K562 (cell line): ENCODE measurements around the gene GTPBP1. TPM values are rescaled to one million over a fixed set of nuclear protein-coding genes. Genes with fewer than 3 reads are reported as not detected.

Source experiments
- BRD9 ChIP-seq: fragments of 450-650 bp; IDR thresholded peaks from 2 replicates; pipeline ENCODE4 v1.6.1; 2018; ENCODE audit warnings: low read depth; ENCODE audit not compliant: partially characterized antibody
- CBX1 ChIP-seq: sonication (generic); IDR thresholded peaks from 2 replicates; pipeline ENCODE4 v1.6.1; 2016; ENCODE audit warnings: antibody characterized with exemption, low read depth, mild to moderate bottlenecking
- CBX8 ChIP-seq: fragments of 200-600 bp; sonication (generic); IDR thresholded peaks from 2 replicates; pipeline ENCODE4 v1.6.1; 2012; ENCODE audit warnings: borderline replicate concordance, mixed run types, low read depth, mild to moderate bottlenecking, moderate library complexity, mixed read lengths, low read length, control low read depth, inconsistent platforms; ENCODE audit not compliant: poor library complexity, severe bottlenecking; ENCODE audit errors: extremely low read depth
- ELF2 ChIP-seq: fragments of 250-450 bp; sonication (Bioruptor Pico); IDR thresholded peaks from 2 replicates; pipeline ENCODE4 v1.5.0; 2021; ENCODE audit warnings: mild to moderate bottlenecking
- FUS ChIP-seq: fragments of 200-400 bp; formaldehyde crosslinking; optimal IDR thresholded peaks from 2 replicates; pipeline ENCODE3; 2017; ENCODE audit warnings: low read depth, low read length
- HDAC3 ChIP-seq: fragments of 450-650 bp; IDR thresholded peaks from 2 replicates; pipeline ENCODE4 v1.6.1; 2018; ENCODE audit warnings: borderline replicate concordance, mild to moderate bottlenecking, moderate library complexity; ENCODE audit not compliant: partially characterized antibody
- HEY1 ChIP-seq: fragments of 250-450 bp; sonication (Bioruptor Pico); IDR thresholded peaks from 2 replicates; pipeline ENCODE4 v1.5.0; 2020; ENCODE audit warnings: mild to moderate bottlenecking, moderate library complexity, borderline replicate concordance
- MAZ ChIP-seq, 2 experiments: fragments of 450-650 bp in 1 of 2; sonication (generic) in 1 of 2; formaldehyde crosslinking; IDR thresholded peaks in 1 of 2; conservative IDR thresholded peaks in 1 of 2; 2 replicates each; pipeline versions ENCODE4 v1.4.0 to v1.5.0; 2020; ENCODE audit warnings: mild to moderate bottlenecking in 1 of 2, missing genetic modification reagents in 1 of 2
- MCM7 ChIP-seq, 2 experiments: fragments of 450-650 bp; IDR thresholded peaks; 2 replicates each; pipeline ENCODE4 v1.6.1; 2016 to 2018
- NCOR1 ChIP-seq: fragments of 450-650 bp; IDR thresholded peaks from 2 replicates; pipeline ENCODE4 v1.6.1; 2016; ENCODE audit warnings: mild to moderate bottlenecking, moderate library complexity
- POU5F1 ChIP-seq: fragments of 150-350 bp; IDR thresholded peaks from 2 replicates; pipeline ENCODE4 v1.6.1; 2014; ENCODE audit warnings: borderline replicate concordance, low read length, low read depth, mild to moderate bottlenecking; ENCODE audit not compliant: partially characterized antibody
- RUNX1 ChIP-seq: sonication (generic); IDR thresholded peaks from 2 replicates; pipeline ENCODE4 v1.6.1; 2016; ENCODE audit warnings: antibody characterized with exemption, low read depth
- SRSF3 ChIP-seq: fragments of 200-400 bp; formaldehyde crosslinking; IDR thresholded peaks from 2 replicates; pipeline ENCODE4 v1.6.1; 2016; ENCODE audit warnings: mild to moderate bottlenecking, low read length, moderate library complexity; ENCODE audit not compliant: insufficient read depth
- STAT5A ChIP-seq: IDR thresholded peaks from 2 replicates; pipeline ENCODE4 v1.6.1; 2012; ENCODE audit warnings: low read length, inconsistent platforms, borderline replicate concordance
- TOE1 ChIP-seq, 2 experiments: fragments of 450-650 bp in 1 of 2; sonication (generic) in 1 of 2; formaldehyde crosslinking in 1 of 2; IDR thresholded peaks; 2 replicates each; pipeline versions ENCODE4 v1.7.1 to v1.8.0; 2016 to 2022; ENCODE audit warnings: borderline replicate concordance in 2 of 2, mild to moderate bottlenecking in 2 of 2, antibody characterized with exemption in 1 of 2, inconsistent platforms in 1 of 2, low read depth in 1 of 2, missing genetic modification reagents in 1 of 2, moderate library complexity in 1 of 2
- TRIM24 ChIP-seq, 2 experiments: fragments of 450-650 bp; IDR thresholded peaks; 2 replicates each; pipeline ENCODE4 v1.6.1; 2016
- ZNF146 ChIP-seq: IDR thresholded peaks from one replicate; pipeline ENCODE4 v1.6.1; 2018; ENCODE audit warnings: missing compliant biosample characterization; ENCODE audit not compliant: unreplicated experiment
- ZNF57 ChIP-seq: fragments of 450-650 bp; formaldehyde crosslinking; IDR thresholded peaks from 2 replicates; pipeline ENCODE4 v1.4.0; 2020; ENCODE audit warnings: mild to moderate bottlenecking, moderate library complexity
- polyA plus RNA-seq, 8 experiments: library from polyadenylated mRNA; depleted of rRNA in 4 of 8; stranded (reverse) in 5 of 8; unstranded in 3 of 8; fragments of >200 nt; fragmentation: Nextera tagmentation in 2 of 8; fragmentation: Illumina TruSeq in 1 of 8; extraction: Ambion mirVana in 2 of 8; extraction: Trizol in 1 of 8; gene quantifications; 2 replicates each; pipeline versions ENCODE4 v1.2.1 to v1.2.3, GENCODE V29; 2011 to 2014; ENCODE audit warnings: inconsistent platforms in 1 of 8, missing spikeins in 1 of 8
- total RNA-seq, 7 experiments: library from RNA; depleted of rRNA in 6 of 7; stranded (reverse); fragments of >200 nt in 6 of 7; fragmentation: Illumina TruSeq in 2 of 7; extraction: Trizol in 2 of 7; gene quantifications; 2 replicates each; pipeline versions ENCODE4 v1.2.1 to v1.2.3, GENCODE V29; 2011 to 2021; ENCODE audit warnings: low replicate concordance in 1 of 7
- TF ChIP-seq, protein P1 (sequence below): fragments of 450-650 bp; formaldehyde crosslinking; conservative IDR thresholded peaks from 2 replicates; pipeline ENCODE4 v1.4.0; 2022; ENCODE audit warnings: mild to moderate bottlenecking, missing genetic modification characterization
- TF ChIP-seq, protein P2 (sequence below): sonication (generic); formaldehyde crosslinking; IDR thresholded peaks from 2 replicates; pipeline ENCODE4 v1.8.1; 2022; ENCODE audit warnings: missing genetic modification reagents
- TF ChIP-seq, protein P3 (sequence below): conservative IDR thresholded peaks from 2 replicates; pipeline ENCODE4 v1.6.1; 2011; ENCODE audit warnings: low read depth, mild to moderate bottlenecking, low read length; ENCODE audit not compliant: control insufficient read depth
- TF ChIP-seq, protein P4 (sequence below): fragments of 450-650 bp; IDR thresholded peaks from 2 replicates; pipeline ENCODE4 v1.6.1; 2016
- TF ChIP-seq, protein P5 (sequence below): IDR thresholded peaks from 2 replicates; pipeline ENCODE4 v1.6.1; 2011; ENCODE audit not compliant: insufficient read length; ENCODE audit errors: extremely low read depth

Gene GTPBP1
- total and polyA plus RNA-seq, 9 of the 15 experiments (the other 6 are each of a cell fraction or from before 2014, with no cell fraction given) = 0.83 to 53.2 (median 23.3) TPM

DNA sequence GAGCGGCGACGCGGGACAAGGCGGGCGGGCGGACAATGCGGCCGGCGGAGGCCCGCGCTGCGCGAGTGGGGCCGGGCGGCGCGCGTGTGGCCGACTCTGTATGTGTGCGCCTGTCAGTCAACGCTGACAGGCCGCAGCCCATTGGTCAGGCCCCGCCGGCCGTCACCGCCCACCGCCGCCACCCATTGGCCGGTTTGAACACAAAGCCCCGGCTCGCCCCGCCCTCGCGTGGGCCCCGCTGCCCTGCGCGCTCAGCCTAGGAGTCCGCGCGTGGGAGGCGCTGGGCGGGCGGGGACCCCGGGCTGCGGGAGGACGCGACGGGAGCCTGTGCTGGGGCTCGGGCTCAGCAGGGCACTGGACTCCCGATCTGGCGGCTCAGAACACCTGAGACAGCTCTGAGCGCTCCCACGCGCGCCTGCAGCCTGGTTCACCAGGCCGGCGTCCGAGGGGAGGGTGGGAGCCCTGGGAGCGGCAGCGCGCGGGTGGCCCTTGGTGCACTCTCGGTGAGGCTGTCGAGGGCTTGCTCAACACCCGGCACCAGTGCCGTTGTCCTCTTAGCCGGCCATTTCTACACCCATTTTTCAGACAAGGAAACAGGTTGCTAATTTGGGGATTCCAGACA is 50.3 kb downstream of the GTPBP1 start, which contains the start of gene SUN2 (continued):
- TF ChIP-seq TOE1 (IDR thresholded peaks at IDR 0.05; ENCODE audit: borderline replicate concordance) = no peak
- TF ChIP-seq TOE1 (CRISPR knock-in tag; IDR thresholded peaks at IDR 0.05; ENCODE audit: borderline replicate concordance, low read depth) = no peak
- TF ChIP-seq TRIM24 (IDR thresholded peaks at IDR 0.05) = no peak
- TF ChIP-seq, protein P1, sequence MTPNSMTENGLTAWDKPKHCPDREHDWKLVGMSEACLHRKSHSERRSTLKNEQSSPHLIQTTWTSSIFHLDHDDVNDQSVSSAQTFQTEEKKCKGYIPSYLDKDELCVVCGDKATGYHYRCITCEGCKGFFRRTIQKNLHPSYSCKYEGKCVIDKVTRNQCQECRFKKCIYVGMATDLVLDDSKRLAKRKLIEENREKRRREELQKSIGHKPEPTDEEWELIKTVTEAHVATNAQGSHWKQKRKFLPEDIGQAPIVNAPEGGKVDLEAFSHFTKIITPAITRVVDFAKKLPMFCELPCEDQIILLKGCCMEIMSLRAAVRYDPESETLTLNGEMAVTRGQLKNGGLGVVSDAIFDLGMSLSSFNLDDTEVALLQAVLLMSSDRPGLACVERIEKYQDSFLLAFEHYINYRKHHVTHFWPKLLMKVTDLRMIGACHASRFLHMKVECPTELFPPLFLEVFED = no peak
- no peak for TF ChIP-seq CBX8
- no peak for TF ChIP-seq ZNF146 (CRISPR knock-in tag)
- no peak for TF ChIP-seq RUNX1
- TF ChIP-seq POU5F1 = no peak
- TF ChIP-seq, protein P2, sequence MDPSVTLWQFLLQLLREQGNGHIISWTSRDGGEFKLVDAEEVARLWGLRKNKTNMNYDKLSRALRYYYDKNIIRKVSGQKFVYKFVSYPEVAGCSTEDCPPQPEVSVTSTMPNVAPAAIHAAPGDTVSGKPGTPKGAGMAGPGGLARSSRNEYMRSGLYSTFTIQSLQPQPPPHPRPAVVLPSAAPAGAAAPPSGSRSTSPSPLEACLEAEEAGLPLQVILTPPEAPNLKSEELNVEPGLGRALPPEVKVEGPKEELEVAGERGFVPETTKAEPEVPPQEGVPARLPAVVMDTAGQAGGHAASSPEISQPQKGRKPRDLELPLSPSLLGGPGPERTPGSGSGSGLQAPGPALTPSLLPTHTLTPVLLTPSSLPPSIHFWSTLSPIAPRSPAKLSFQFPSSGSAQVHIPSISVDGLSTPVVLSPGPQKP = no peak
- TF ChIP-seq, protein P3, sequence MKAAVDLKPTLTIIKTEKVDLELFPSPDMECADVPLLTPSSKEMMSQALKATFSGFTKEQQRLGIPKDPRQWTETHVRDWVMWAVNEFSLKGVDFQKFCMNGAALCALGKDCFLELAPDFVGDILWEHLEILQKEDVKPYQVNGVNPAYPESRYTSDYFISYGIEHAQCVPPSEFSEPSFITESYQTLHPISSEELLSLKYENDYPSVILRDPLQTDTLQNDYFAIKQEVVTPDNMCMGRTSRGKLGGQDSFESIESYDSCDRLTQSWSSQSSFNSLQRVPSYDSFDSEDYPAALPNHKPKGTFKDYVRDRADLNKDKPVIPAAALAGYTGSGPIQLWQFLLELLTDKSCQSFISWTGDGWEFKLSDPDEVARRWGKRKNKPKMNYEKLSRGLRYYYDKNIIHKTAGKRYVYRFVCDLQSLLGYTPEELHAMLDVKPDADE = peak; percentile 55
- no peak for TF ChIP-seq NCOR1
- no peak for TF ChIP-seq STAT5A
- TF ChIP-seq CBX1 = peak; percentile 52; the same call in 1 of the 2 replicates
- TF ChIP-seq, protein P4, sequence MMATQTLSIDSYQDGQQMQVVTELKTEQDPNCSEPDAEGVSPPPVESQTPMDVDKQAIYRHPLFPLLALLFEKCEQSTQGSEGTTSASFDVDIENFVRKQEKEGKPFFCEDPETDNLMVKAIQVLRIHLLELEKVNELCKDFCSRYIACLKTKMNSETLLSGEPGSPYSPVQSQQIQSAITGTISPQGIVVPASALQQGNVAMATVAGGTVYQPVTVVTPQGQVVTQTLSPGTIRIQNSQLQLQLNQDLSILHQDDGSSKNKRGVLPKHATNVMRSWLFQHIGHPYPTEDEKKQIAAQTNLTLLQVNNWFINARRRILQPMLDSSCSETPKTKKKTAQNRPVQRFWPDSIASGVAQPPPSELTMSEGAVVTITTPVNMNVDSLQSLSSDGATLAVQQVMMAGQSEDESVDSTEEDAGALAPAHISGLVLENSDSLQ = peak; percentile 97
- TF ChIP-seq HEY1 (CRISPR knock-in tag) = no peak
- peak; percentile 10 for TF ChIP-seq FUS
- TF ChIP-seq, protein P5, sequence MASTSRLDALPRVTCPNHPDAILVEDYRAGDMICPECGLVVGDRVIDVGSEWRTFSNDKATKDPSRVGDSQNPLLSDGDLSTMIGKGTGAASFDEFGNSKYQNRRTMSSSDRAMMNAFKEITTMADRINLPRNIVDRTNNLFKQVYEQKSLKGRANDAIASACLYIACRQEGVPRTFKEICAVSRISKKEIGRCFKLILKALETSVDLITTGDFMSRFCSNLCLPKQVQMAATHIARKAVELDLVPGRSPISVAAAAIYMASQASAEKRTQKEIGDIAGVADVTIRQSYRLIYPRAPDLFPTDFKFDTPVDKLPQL = no peak
- TF ChIP-seq ZNF57 (CRISPR knock-in tag) = no peak
- TF ChIP-seq MAZ (CRISPR knock-in tag; conservative IDR thresholded peaks at IDR 0.05 in 1 of 2, IDR thresholded peaks at IDR 0.05 in 1 of 2) = peak; percentile 28 to 35; a peak in 2 of 4 replicates
- TF ChIP-seq MCM7 (IDR thresholded peaks at IDR 0.05) = no peak
- TF ChIP-seq BRD9 = no peak
- TF ChIP-seq ELF2 (CRISPR knock-in tag) = no peak
- no peak for TF ChIP-seq SRSF3
- no peak for TF ChIP-seq HDAC3
